ENCODE data around the gene ABCG4.

Gene ABCG4

DNA sequence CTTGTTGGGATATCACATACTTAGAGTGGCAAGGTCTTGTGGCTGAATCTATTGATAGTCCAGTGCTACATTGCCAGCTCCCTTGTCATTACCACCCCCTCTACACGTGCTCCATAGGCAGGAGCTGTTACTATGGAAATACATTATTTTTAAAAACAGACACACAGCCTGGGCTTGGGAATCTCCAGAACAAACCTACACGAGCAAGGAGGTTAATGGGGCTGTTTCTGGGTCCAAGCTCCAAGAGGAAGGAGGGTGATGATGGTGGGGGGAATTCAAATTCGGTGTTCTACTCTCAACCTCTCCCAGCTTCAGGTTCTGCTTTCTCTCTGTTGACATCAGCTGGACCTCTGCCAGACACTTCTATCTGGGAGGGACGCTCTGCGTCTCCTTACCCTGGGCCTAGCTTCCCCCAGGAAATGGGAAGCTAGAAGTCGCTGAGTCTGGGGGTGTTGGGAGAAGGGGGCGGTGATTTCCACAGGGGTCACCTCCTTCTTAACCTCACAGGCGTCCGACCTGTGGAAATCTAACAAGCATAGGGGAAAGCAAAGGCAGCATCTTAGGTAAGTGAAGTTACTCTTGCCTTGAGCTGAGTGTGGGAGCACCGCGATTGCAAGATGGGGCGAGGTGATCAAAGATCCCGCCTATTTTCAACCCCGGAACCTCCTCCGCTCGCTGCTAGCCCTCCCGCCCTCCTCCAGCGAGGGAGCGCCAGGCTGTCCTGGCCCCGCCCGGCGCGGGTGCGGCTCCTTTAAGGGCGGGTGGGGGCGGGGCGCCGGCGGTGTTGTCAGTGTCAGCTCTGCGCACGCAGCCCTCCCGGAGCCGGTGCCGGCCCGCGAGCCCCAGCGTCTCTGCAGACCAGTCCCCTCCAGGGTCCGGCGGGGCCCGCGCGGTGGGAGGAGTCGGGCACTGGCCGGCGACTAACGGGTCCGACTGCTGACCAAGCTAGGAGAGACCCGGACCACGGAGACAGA is 42.0 kb upstream of the ABCG4 start, which contains the start of gene C2CD2L:
Gene C2CD2L, plus strand, starts transcription at position 781 of the 974 bp plus-strand sequence. CDS start 398 bp downstream, outside the sequence.
- Histone ChIP-seq H3K36me3 (peaks cover 12 to 25% (median 21%) of the 10 kb centered on the region in 11 experiments), H3K27ac (peak within 1 kb of the TSS; percentile 61 to 88 (median 77))
- no peak for TF ChIP-seq Cebpa-rat (IDR thresholded peaks at IDR 0.05)

DNA sequence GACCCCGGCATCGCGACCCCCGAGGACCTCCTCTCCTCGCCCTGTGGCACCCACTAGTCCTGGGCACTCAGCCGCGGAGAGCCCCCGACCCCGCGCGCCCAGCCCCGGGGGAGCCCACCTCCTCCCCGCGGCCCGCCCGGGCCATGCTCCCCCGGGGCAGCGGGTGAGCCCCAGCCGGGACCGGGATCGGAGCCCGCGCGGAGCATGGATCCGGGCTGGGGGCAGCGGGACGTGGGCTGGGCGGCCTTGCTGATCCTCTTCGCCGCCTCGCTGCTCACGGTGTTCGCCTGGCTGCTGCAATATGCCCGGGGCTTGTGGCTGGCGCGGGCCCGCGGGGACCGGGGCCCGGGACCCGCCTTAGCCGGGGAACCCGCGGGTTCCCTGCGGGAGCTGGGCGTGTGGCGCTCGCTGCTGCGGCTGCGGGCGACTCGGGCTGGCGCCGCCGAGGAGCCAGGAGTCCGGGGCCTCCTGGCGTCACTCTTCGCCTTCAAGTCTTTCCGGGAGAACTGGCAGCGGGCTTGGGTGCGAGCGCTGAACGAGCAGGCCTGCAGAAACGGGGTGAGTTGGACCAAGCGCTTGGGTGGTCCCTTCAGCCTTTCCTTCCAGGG is 41.2 kb upstream of the ABCG4 start:
- H4K20me1 ChIP-seq: peaks cover 0 to 34% (median 3%) of the 10 kb centered on the region in 11 experiments; a peak in 7 of 22 replicates
- peak overlapping the region; percentile 88 to 97 (median 92) for H3K4me3 ChIP-seq
- H3K36me3 ChIP-seq: peaks cover 20 to 33% (median 29%) of the 10 kb centered on the region in 11 experiments
- H3K4me2 ChIP-seq: peak overlapping the region; percentile 82 to 100 (median 97)
- H3K27me3 ChIP-seq: no peaks in the 10 kb centered on the region
- peak overlapping the region; percentile 61 to 88 (median 75) for H3K27ac ChIP-seq
- no peaks in the 10 kb centered on the region for H3K9me3 ChIP-seq (replicated peaks in 1 of 11)
- peak overlapping the region; percentile 81 to 89 (median 86) for H3K9ac ChIP-seq
- no peak for TF ChIP-seq Cebpa-rat (IDR thresholded peaks at IDR 0.05)
- H3K4me1 ChIP-seq: peaks cover 63 to 79% (median 72%) of the 10 kb centered on the region in 10 experiments

More for the DNA sequence above, 42.0 kb upstream of the ABCG4 start, which contains the start of gene C2CD2L:
- H3K4me3 ChIP-seq: peak within 1 kb of the TSS; percentile 88 to 97 (median 92)
- no peaks in the 10 kb centered on the region for H3K9me3 ChIP-seq (replicated peaks in 1 of 11)
- peaks cover 65 to 82% (median 74%) of the 10 kb centered on the region in 10 experiments for H3K4me1 ChIP-seq
- peaks cover 0 to 34% (median 3%) of the 10 kb centered on the region in 11 experiments; a peak in 7 of 22 replicates for H4K20me1 ChIP-seq
- H3K27me3 ChIP-seq: no peaks in the 10 kb centered on the region
- peak within 1 kb of the TSS; percentile 81 to 89 (median 86) for H3K9ac ChIP-seq
- H3K4me2 ChIP-seq: peak within 1 kb of the TSS; percentile 82 to 100 (median 97)

DNA sequence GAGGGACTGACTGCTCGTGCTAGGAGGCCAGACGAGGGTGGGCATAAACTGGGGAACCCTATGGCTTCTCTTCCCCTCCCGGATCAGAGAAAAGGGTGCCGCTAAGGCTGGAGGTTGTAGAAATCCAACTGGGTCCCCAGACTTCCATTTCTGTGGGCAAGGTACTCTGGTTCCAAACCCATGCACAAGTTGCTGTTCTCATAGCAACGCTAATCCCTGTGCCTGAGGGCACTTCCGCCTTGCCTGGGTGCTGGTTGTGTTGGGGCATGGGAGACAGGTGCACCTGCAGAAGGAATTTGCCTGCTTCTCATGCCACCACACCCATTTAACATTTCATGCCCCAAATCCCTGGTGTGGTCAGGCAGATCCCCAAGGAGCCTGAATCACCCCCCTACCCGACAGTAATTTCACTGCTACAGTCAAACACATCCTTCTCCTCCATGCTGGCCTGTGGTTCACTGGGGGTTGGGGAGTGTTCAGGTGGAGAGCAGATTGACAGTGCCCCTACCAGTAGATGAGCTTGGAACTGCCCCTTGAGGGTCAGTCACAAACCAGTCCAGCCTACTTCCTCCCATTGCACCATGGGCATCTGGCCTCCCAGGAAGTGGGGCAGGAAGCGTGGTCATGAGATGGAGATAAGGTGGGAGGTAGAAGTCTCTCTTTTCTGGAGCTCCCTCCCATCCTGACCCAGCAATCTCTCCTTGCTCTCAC is 40.6 kb upstream of the ABCG4 start:
- no peak for TF ChIP-seq Cebpa-rat (IDR thresholded peaks at IDR 0.05)
- H3K4me1 ChIP-seq: peaks cover 56 to 72% (median 65%) of the 10 kb centered on the region in 10 experiments
- H3K36me3 ChIP-seq: peaks cover 27 to 39% (median 35%) of the 10 kb centered on the region in 11 experiments
- peaks cover 0 to 34% (median 3%) of the 10 kb centered on the region in 11 experiments; a peak in 7 of 22 replicates for H4K20me1 ChIP-seq
- no peaks in the 10 kb centered on the region for H3K27me3 ChIP-seq
- H3K4me3 ChIP-seq: peak overlapping the region; percentile 88 to 97 (median 92)
- no peaks in the 10 kb centered on the region for H3K9me3 ChIP-seq (replicated peaks in 1 of 11)
- H3K27ac ChIP-seq: peak overlapping the region; percentile 61 to 88 (median 75); a peak in 20 of 22 replicates
- peak overlapping the region; percentile 82 to 100 (median 97) for H3K4me2 ChIP-seq
- H3K9ac ChIP-seq: peak overlapping the region; percentile 81 to 89 (median 86)

GRCh38 chr11:119108857-119109221 is 40.0 kb upstream of the ABCG4 start:
- Histone ChIP-seq H4K20me1 (peaks cover 0 to 34% (median 3%) of the 10 kb centered on the region in 11 experiments; a peak in 7 of 22 replicates), H3K9me3 (replicated peaks in 1 of 11) (no peaks in the 10 kb centered on the region), H3K9ac (peak overlapping the region in 7 of 11 experiments; percentile 83 to 89 (median 86); a peak in 6 of 22 replicates), H3K4me3 (peak overlapping the region; percentile 88 to 97 (median 92)), H3K27ac (peak overlapping the region in 1 of 11 experiments; percentile 1; a peak in 1 of 22 replicates), H3K4me2 (peak overlapping the region; percentile 82 to 100 (median 97)), H3K27me3 (no peaks in the 10 kb centered on the region), H3K36me3 (peaks cover 32 to 45% (median 41%) of the 10 kb centered on the region in 11 experiments), H3K4me1 (peaks cover 51 to 67% (median 60%) of the 10 kb centered on the region in 10 experiments)
- TF ChIP-seq Cebpa-rat (IDR thresholded peaks at IDR 0.05): no peak

GRCh38 chr11:119109843-119110242 is 39.0 kb upstream of the ABCG4 start:
- Histone ChIP-seq H4K20me1 (peaks cover 0 to 34% (median 3%) of the 10 kb centered on the region in 11 experiments; a peak in 7 of 22 replicates), H3K4me3 (no peak overlapping the region), H3K36me3 (peaks cover 42 to 55% (median 51%) of the 10 kb centered on the region in 11 experiments), H3K4me1 (peaks cover 41 to 61% (median 52%) of the 10 kb centered on the region in 10 experiments), H3K9me3 (replicated peaks in 1 of 11) (no peaks in the 10 kb centered on the region), H3K27ac (no peak overlapping the region), H3K4me2 (peak overlapping the region; percentile 82 to 100 (median 97); a peak in 14 of 22 replicates), H3K9ac (no peak overlapping the region; a peak in 1 of 22 replicates), H3K27me3 (no peaks in the 10 kb centered on the region)
- no peak for TF ChIP-seq Cebpa-rat (IDR thresholded peaks at IDR 0.05)

- Histone ChIP-seq H3K27ac (no peak overlapping the region), H3K4me2 (peak overlapping the region in 4 of 11 experiments; percentile 91 to 100 (median 96); a peak in 6 of 22 replicates), H3K4me1 (peaks cover 37 to 61% (median 50%) of the 10 kb centered on the region in 10 experiments), H3K9ac (no peak overlapping the region), H4K20me1 (peaks cover 0 to 34% (median 3%) of the 10 kb centered on the region in 11 experiments; a peak in 7 of 22 replicates), H3K9me3 (replicated peaks in 1 of 11) (no peaks in the 10 kb centered on the region), H3K27me3 (no peaks in the 10 kb centered on the region), H3K36me3 (peaks cover 46 to 61% (median 57%) of the 10 kb centered on the region in 11 experiments), H3K4me3 (no peak overlapping the region)
- no peak for TF ChIP-seq Cebpa-rat (IDR thresholded peaks at IDR 0.05)
Observed at GRCh38 chr11:119110439-119110838, 38.4 kb upstream of the ABCG4 start.

DNA sequence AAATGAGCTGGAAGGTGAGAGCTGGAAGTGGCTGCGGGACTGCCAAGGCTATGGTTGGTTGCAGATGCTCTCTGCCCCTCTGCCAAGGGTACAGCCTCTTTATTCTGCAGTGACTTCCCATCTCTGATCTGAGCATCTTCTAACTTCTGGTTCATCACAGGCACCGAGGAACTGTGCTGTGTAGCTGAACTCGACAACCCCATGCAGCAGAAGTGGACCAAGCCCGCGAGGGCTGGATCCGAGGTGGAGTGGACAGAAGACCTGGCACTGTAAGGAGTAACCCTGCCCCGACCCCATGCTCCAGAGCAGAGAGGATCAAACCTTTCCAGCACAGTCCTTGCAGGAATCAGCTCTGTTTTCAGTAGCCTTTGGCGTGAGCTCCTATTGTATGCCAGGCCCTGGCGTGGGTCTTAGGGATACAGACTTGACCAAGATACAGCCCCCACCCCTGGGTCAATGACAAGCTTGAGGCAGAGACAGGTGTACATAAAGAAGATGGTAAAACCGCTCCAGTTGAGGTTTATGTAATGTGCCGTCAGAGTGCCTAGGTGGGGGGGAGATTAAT is 37.4 kb upstream of the ABCG4 start:
- Histone ChIP-seq H3K9me3 (replicated peaks in 1 of 11) (no peaks in the 10 kb centered on the region), H3K4me3 (no peak overlapping the region), H3K36me3 (peaks cover 49 to 69% (median 66%) of the 10 kb centered on the region in 11 experiments), H3K4me1 (peaks cover 29 to 60% (median 46%) of the 10 kb centered on the region in 10 experiments), H4K20me1 (peaks cover 0 to 34% (median 3%) of the 10 kb centered on the region in 11 experiments; a peak in 7 of 22 replicates), H3K27ac (no peak overlapping the region), H3K4me2 (peak overlapping the region in 2 of 11 experiments; percentile 91 to 97; a peak in 2 of 22 replicates), H3K9ac (no peak overlapping the region), H3K27me3 (no peaks in the 10 kb centered on the region)
- TF ChIP-seq Cebpa-rat (IDR thresholded peaks at IDR 0.05): no peak
